HUDEP-2 (cell line): ENCODE measurements around the gene RPS6KC1.
A peak's percentile ranks its signal among the peaks of the same experiment; 100 is the strongest.
"Not testable (repeated sequence)": the region's sequence is repeated elsewhere in the genome, so short reads cannot be mapped to it uniquely, and the experiment has no call there.

Experiments
- DNase-seq, 76 experiments: peaks; one replicate each; lab custom pipeline; 2025; ENCODE audit not compliant: unreplicated experiment in 76 of 76; lab: John Stamatoyannopoulos, UW

The RPS6KC1 gene

GRCh38 chr1:213266983-213267772, 216.1 kb downstream of the RPS6KC1 start:
- DNase-seq, result no peak

GRCh38 chr1:213268221-213268620, 217.2 kb downstream of the RPS6KC1 start:
- no peak for DNase-seq

GRCh38 chr1:213269829-213270228, 218.8 kb downstream of the RPS6KC1 start:
- no peak for DNase-seq

- DNase-seq, result no peak
Observed at GRCh38 chr1:213273546-213273945, 222.5 kb downstream of the RPS6KC1 start.

GRCh38 chr1:213274140-213274539, 223.1 kb downstream of the RPS6KC1 start:
- no peak for DNase-seq

GRCh38 chr1:213275293-213275692, 224.3 kb downstream of the RPS6KC1 start:
- DNase-seq, result no peak

- no peak for DNase-seq
Observed at GRCh38 chr1:213276236-213276635, 225.2 kb downstream of the RPS6KC1 start.

- DNase-seq, result no peak
Observed at GRCh38 chr1:213277036-213277435, 226.0 kb downstream of the RPS6KC1 start.

- DNase-seq, result no peak
Observed at GRCh38 chr1:213279410-213279809, 228.4 kb downstream of the RPS6KC1 start.

- no peak for DNase-seq
Observed at GRCh38 chr1:213281640-213282301, 230.7 kb downstream of the RPS6KC1 start.

GRCh38 chr1:213284626-213285025, 233.6 kb downstream of the RPS6KC1 start:
- no peak for DNase-seq

- peak in 1 of 76 experiments; percentile 3 for DNase-seq
Observed at GRCh38 chr1:213286235-213286634, 235.2 kb downstream of the RPS6KC1 start.

- DNase-seq, result no peak
Observed at GRCh38 chr1:213287987-213288386, 236.9 kb downstream of the RPS6KC1 start.

- DNase-seq, result no peak
Observed at GRCh38 chr1:213291526-213291925, 240.5 kb downstream of the RPS6KC1 start.

- DNase-seq, result no peak
Observed at GRCh38 chr1:213292614-213293013, 241.6 kb downstream of the RPS6KC1 start.

- no peak for DNase-seq
Observed at GRCh38 chr1:213295860-213296259, 244.8 kb downstream of the RPS6KC1 start.

GRCh38 chr1:213296558-213296957, 245.5 kb downstream of the RPS6KC1 start:
- DNase-seq, result no peak

GRCh38 chr1:213297021-213297420, 246.0 kb downstream of the RPS6KC1 start:
- DNase-seq, result no peak

- DNase-seq, result no peak
Observed at GRCh38 chr1:213300433-213300832, 249.4 kb downstream of the RPS6KC1 start.

GRCh38 chr1:213301524-213301923, 250.5 kb downstream of the RPS6KC1 start:
- DNase-seq, result not testable (repeated sequence)

- DNase-seq, result no peak
Observed at GRCh38 chr1:213303286-213303685, 252.2 kb downstream of the RPS6KC1 start.

GRCh38 chr1:213315571-213315970, 264.5 kb downstream of the RPS6KC1 start:
- no peak for DNase-seq
